HepG2 (cell line): ENCODE measurements around the gene CFAP70. TPM values are rescaled to one million over a fixed set of nuclear protein-coding genes. Genes with fewer than 3 reads are reported as not detected.

Experiments used
- ATAC-seq: fragments of 200-7000 bp; cut with Tn5 transposase; 3 replicates; pipeline ENCODE4 v1.9.1; 2020; ENCODE audit warnings: mild to moderate bottlenecking, moderate library complexity
- BruUV-seq: library from RNA; stranded (reverse); fragments of 400-500 nt; replicated peaks from 2 replicates; lab custom pipeline; 2021; lab: Mats Ljungman, UMichigan
- CTCF ChIA-PET: fragments of 300-600 bp; formaldehyde crosslinking; extraction: SDS; loops from one replicate; lab custom pipeline; 2021; ENCODE audit warnings: low total read pairs, inconsistent platforms, low intra/inter-chr PET ratio; lab: Yijun Ruan, JAX
- POLR2A ChIA-PET: fragments of 350-600 bp; sonication (Branson Sonifier 250); formaldehyde crosslinking; loops from one replicate; lab custom pipeline; 2020; ENCODE audit warnings: antibody characterized with exemption, inconsistent platforms; lab: Yijun Ruan, JAX
- DNase-seq: peaks from one replicate; pipeline ENCODE4 v3.0.0-alpha.2; 2015; ENCODE audit warnings: low spot score
- FAIRE-seq: peaks from 3 replicates; lab custom pipeline; 2011; peaks lifted over from hg19 to GRCh38; lab: Jason Lieb, UNC
- H2AFZ ChIP-seq: one replicate; pipeline ENCODE4 v1.6.1; 2011; ENCODE audit warnings: low read length, inconsistent platforms
- H3K27ac ChIP-seq: fragments of 300-600 bp; 3 replicates; pipeline ENCODE4 v1.8.0; 2011; ENCODE audit warnings: mixed run types, mild to moderate bottlenecking, mixed read lengths, low read length, inconsistent platforms; ENCODE audit not compliant: insufficient read depth; ENCODE audit errors: extremely low read length
- H3K27me3 ChIP-seq, 2 experiments: fragments of 200-600 bp in 1 of 2; 2 replicates in 1 of 2; 3 replicates in 1 of 2; pipeline versions ENCODE4 v1.6.0 to v1.8.0; 2011; ENCODE audit warnings: low read length in 2 of 2, mild to moderate bottlenecking in 2 of 2, moderate library complexity in 2 of 2, inconsistent platforms in 1 of 2; ENCODE audit not compliant: insufficient read depth in 2 of 2, control insufficient read depth in 1 of 2
- H3K36me3 ChIP-seq, 2 experiments: fragments of 200-600 bp in 1 of 2; replicated peaks in 1 of 2; 2 replicates in 1 of 2; 3 replicates in 1 of 2; pipeline versions ENCODE4 v1.5.1 to v1.8.0; 2011; ENCODE audit warnings: low read length in 2 of 2, inconsistent platforms in 1 of 2; ENCODE audit not compliant: insufficient read depth in 2 of 2, control insufficient read depth in 1 of 2
- H3K4me1 ChIP-seq: 2 replicates; pipeline ENCODE4 v1.5.1; 2012; ENCODE audit warnings: low read length, inconsistent platforms; ENCODE audit not compliant: insufficient read depth
- H3K4me2 ChIP-seq: 2 replicates; pipeline ENCODE4 v1.6.0; 2011; ENCODE audit warnings: low read depth, low read length, inconsistent platforms
- H3K4me3 ChIP-seq, 3 experiments: fragments of 200-600 bp in 1 of 3; sonication (generic), shearing (Covaris generic) in 1 of 3; replicated peaks in 1 of 3; 2 replicates each; pipeline ENCODE4 v1.5.1; 2011 to 2016; ENCODE audit warnings: low read length in 3 of 3, inconsistent platforms in 2 of 3, low read depth in 2 of 3, mild to moderate bottlenecking in 2 of 3, control low read depth in 1 of 3, mixed read lengths in 1 of 3; ENCODE audit not compliant: insufficient read depth in 1 of 3
- H3K79me2 ChIP-seq: one replicate; pipeline ENCODE4 v1.6.1; 2011; ENCODE audit warnings: low read length, inconsistent platforms; ENCODE audit not compliant: insufficient read depth
- H3K9ac ChIP-seq: 2 replicates; pipeline ENCODE4 v1.6.0; 2011; ENCODE audit warnings: mild to moderate bottlenecking, low read depth, low read length, inconsistent platforms; ENCODE audit not compliant: insufficient read depth
- H3K9me3 ChIP-seq: 2 replicates; pipeline ENCODE4 v1.5.1; 2012; ENCODE audit warnings: mild to moderate bottlenecking, low read length
- H4K20me1 ChIP-seq: 2 replicates; pipeline ENCODE4 v1.6.0; 2011; ENCODE audit warnings: inconsistent platforms, mild to moderate bottlenecking, low read length, moderate library complexity; ENCODE audit not compliant: insufficient read depth
- CTCF ChIP-seq: sonication (generic); formaldehyde crosslinking; IDR thresholded peaks from 2 replicates; pipeline ENCODE4 v1.5.0; 2020; ENCODE audit warnings: mild to moderate bottlenecking, missing genetic modification reagents, moderate library complexity
- KDM3A ChIP-seq: IDR thresholded peaks from 2 replicates; pipeline ENCODE4 v1.6.1; 2018; ENCODE audit warnings: low read depth, missing compliant biosample characterization
- RAD21 ChIP-seq: fragments of 450-650 bp; formaldehyde crosslinking; IDR thresholded peaks from 2 replicates; pipeline ENCODE4 v1.5.0; 2020; ENCODE audit warnings: mild to moderate bottlenecking
- SMC3 ChIP-seq: IDR thresholded peaks from 2 replicates; pipeline ENCODE4 v1.6.1; 2011; ENCODE audit warnings: low read length, improper control_type of control experiment
- STAG1 ChIP-seq: sonication (generic); formaldehyde crosslinking; IDR thresholded peaks from 2 replicates; pipeline ENCODE4 v1.4.0; 2020; ENCODE audit warnings: missing genetic modification reagents
- WGBS: methylation state at CpG from one replicate; pipeline ENCODE4 v1.1.6; 2017; ENCODE audit warnings: low lambda C conversion rate; 5-methylcytosine and 5-hydroxymethylcytosine counted together
- in situ Hi-C: cut with HindIII; loops from 2 replicates; pipeline ENCODE4 v1.10.0; 2017; ENCODE audit warnings: low pct_unique_long_range_greater_than_20kb; ENCODE audit not compliant: extremely low pct_ligation_motif_present
- intact Hi-C: fragments of 100-400 bp; cut with micrococcal nuclease; formaldehyde crosslinking; loops from one replicate; pipeline ENCODE4 v1.10.0; 2022; ENCODE audit not compliant: unreplicated experiment
- polyA plus RNA-seq, 8 experiments: library from polyadenylated mRNA; depleted of rRNA in 3 of 8; stranded (reverse) in 7 of 8; unstranded in 1 of 8; fragments of >200 nt; fragmentation: Illumina TruSeq in 4 of 8; extraction: Trizol in 4 of 8; gene quantifications; 2 replicates each; pipeline versions ENCODE4 v1.2.1 to v1.2.3, GENCODE V29; 2011 to 2016; ENCODE audit warnings: low read depth in 4 of 8, missing spikeins in 1 of 8, mixed read lengths in 1 of 8; ENCODE audit not compliant: insufficient read depth in 1 of 8
- total RNA-seq, 5 experiments: library from RNA; depleted of rRNA; stranded (reverse); fragments of >200 nt; fragmentation: Illumina TruSeq; extraction: Trizol; gene quantifications; 2 replicates each; pipeline ENCODE4 v1.2.3, GENCODE V29; 2016; ENCODE audit warnings: low read depth in 1 of 5

The CFAP70 gene
- total and polyA plus RNA-seq, 2 of the 13 experiments (the other 11 are each of a cell fraction or from before 2014, with no cell fraction given), result 0.27 to 0.38 TPM

- no TSS peak for BruUV-seq
- in situ Hi-C loops, result no loop called here
- ChIA-PET POLR2A (interaction anchor here (1.3 to 2.5 kb wide), 2 partner anchors 34 to 51 kb away, joined by 3 to 10 read pairs; partner anchors contain the start of genes ECD, FAM149B1 and MRPS16), CTCF (interaction anchor here (1.2 kb wide), 1 partner anchor 51 kb away, joined by 4 read pairs; the partner anchor contains the start of genes ECD and FAM149B1)
- Histone ChIP-seq H3K4me3 (no peak overlapping the region), H4K20me1 (no peaks in the 10 kb centered on the region), H3K79me2 (no peaks in the 10 kb centered on the region), H3K4me2 (no peak overlapping the region), H3K4me1 (peaks cover 30% of the 10 kb centered on the region), H2AFZ (no peak overlapping the region), H3K27ac (no peak overlapping the region), H3K27me3 (no peaks in the 10 kb centered on the region), H3K9me3 (no peaks in the 10 kb centered on the region), H3K9ac (no peak overlapping the region), H3K36me3 (no peaks in the 10 kb centered on the region)
- TF ChIP-seq STAG1 (CRISPR knock-in tag), result peak; percentile 44
- TF ChIP-seq RAD21 (CRISPR knock-in tag), result 0 out of 2 replicates have a peak, but pooled peaks have one; percentile 19
- peak; percentile 53 for TF ChIP-seq CTCF (CRISPR knock-in tag)
- peak; percentile 53 for TF ChIP-seq SMC3
- TF ChIP-seq KDM3A (CRISPR knock-in tag), result no peak
- peak; percentile 35 for DNase-seq
- FAIRE-seq, result peak; percentile 77
- intact Hi-C loops, result loop anchor here (2.0 kb wide), 1 partner anchor 50 kb away; the partner anchor contains the start of genes ECD and FAM149B1
- WGBS, result 84% methylated on average over 2 of the region's 2 CpGs
- ATAC-seq, result peak; percentile 62
Measured at GRCh38 chr10:73218431-73219191, 140.1 kb downstream of the CFAP70 start.
